Measurements from ENCODE around the gene TM4SF5. TPM values are rescaled to one million over a fixed set of nuclear protein-coding genes. Genes with fewer than 3 reads are reported as not detected.

TM4SF5 gene
- total RNA-seq, 2 donors from 2014 or later: 1.8 to 2.0 TPM

- 75 to 81% methylated on average over 13 of the region's 13 CpGs for WGBS, 2 donors
Measured at GRCh38 chr17:4810696-4811290, 39.1 kb downstream of the TM4SF5 start.

DNA sequence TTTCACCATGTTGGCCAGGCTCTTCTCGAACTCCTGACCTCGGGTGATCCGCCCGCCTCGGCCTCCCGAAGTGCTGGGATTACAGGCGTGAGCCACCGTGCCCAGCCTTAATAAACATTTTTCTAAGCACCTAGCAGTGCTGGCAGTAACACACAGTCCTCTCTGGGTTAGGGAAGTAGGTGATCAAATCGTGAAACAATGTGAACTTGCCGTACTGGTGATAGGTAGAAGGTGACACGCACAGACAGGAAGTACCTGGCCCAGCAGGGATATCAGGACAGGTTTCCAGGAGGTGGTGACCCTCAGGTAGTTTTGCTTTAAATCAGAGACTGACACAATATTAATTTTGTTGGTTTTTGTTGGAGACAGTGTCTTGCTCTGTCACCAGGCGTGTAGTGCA lies 39.8 kb downstream of the TM4SF5 start:
- WGBS, 2 donors: 94 to 95% methylated on average over 12 of the region's 12 CpGs
- intact Hi-C loops (cut with DNase I): no loop called here
- Histone ChIP-seq H3K27me3 (no peaks in the 10 kb centered on the region), H3K4me3 (no peak overlapping the region), H3K4me1 (peaks cover 15% of the 10 kb centered on the region), H3K27ac (no peak overlapping the region), H3K9me3 (no peaks in the 10 kb centered on the region), H3K36me3 (replicated peaks in 1 of 2; ENCODE audit: insufficient read depth in 1 of 2, low read depth in 2 of 2) (peaks cover 0 to 2% of the 10 kb centered on the region in 2 donors)
- no peak for DNase-seq
- no peak for TF ChIP-seq POLR2A (IDR thresholded peaks at IDR 0.05)
- no peak for TF ChIP-seq CTCF (IDR thresholded peaks at IDR 0.05)
- no peak for ATAC-seq

More at GRCh38 chr17:4810696-4811290, 39.1 kb downstream of the TM4SF5 start:
- ATAC-seq: no peak
- intact Hi-C loops (cut with DNase I): no loop called here
- H3K4me1 ChIP-seq: peaks cover 20% of the 10 kb centered on the region
- no peak for DNase-seq
- no peak overlapping the region for H3K27ac ChIP-seq
- peaks cover 0 to 2% of the 10 kb centered on the region in 2 donors for H3K36me3 ChIP-seq (replicated peaks in 1 of 2; ENCODE audit: insufficient read depth in 1 of 2, low read depth in 2 of 2)
- no peaks in the 10 kb centered on the region for H3K9me3 ChIP-seq
- no peaks in the 10 kb centered on the region for H3K27me3 ChIP-seq
- no peak overlapping the region for H3K4me3 ChIP-seq
- TF ChIP-seq POLR2A (IDR thresholded peaks at IDR 0.05): no peak
- TF ChIP-seq CTCF (IDR thresholded peaks at IDR 0.05): no peak

DNA sequence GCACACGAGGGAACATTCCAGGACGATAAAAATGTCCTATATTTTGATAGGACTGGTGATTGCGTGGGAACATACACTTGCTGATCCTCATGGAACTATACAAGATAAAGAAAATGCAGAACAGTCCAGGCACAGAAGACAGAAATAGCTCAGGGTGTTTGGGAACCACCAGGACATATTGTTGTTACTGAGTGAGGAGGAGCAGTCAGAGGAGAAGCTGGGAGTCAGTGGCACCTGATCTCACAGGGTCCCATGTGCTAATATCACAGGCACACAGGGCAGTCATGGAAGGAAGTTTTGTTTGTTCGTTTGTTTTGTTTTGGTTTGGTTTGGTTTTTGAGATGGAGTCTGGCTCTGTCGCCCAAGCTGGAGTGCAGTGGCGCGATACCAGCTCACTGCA lies 41.0 kb downstream of the TM4SF5 start:
- ATAC-seq (no peak), DNase-seq (no peak)
- H3K4me1 ChIP-seq: peaks cover 11% of the 10 kb centered on the region
- intact Hi-C loops (cut with DNase I): no loop called here
- no peaks in the 10 kb centered on the region for H3K9me3 ChIP-seq
- WGBS, 2 donors: 74 to 76% methylated on average over 7 of the region's 7 CpGs
- no peak for TF ChIP-seq CTCF (IDR thresholded peaks at IDR 0.05)
- TF ChIP-seq POLR2A (IDR thresholded peaks at IDR 0.05): no peak
- peaks cover 0 to 4% of the 10 kb centered on the region in 2 donors for H3K36me3 ChIP-seq (replicated peaks in 1 of 2; ENCODE audit: insufficient read depth in 1 of 2, low read depth in 2 of 2)
- H3K4me3 ChIP-seq: no peak overlapping the region
- no peaks in the 10 kb centered on the region for H3K27me3 ChIP-seq
- H3K27ac ChIP-seq: no peak overlapping the region

DNA sequence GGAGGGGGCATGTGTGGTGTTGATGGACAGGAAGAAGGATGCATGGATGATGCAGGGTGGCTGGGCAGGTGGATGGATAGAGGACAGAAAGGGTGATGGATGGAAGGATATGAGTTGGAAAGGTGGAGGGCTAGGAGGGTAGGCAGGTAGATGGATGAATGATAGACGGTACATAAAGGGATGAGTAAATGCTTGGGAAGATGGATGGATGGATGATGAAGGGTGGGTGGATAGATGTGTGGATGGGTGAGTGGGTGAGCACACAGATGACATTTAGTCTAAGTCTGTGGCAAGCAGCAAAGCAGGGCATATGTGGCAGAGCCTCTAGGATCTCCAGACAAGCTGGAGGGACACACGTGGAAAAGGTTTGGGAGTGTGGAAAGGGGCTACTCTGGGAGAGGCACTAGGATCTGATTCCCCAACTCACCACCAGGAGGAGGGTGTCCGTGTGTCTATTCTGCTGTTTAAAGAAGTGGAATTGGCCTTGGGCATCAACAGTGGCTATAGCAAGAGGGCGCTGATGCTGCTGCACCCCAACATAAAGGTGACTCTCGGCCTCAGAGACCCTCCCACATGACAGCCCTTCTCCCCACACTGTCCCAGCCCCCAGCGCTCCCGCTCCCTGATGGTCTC lies 43.5 kb downstream of the TM4SF5 start:
- intact Hi-C loops (cut with DNase I): no loop called here
- H3K4me3 ChIP-seq: no peak overlapping the region
- 87 to 89% methylated on average over 7 of the region's 7 CpGs for WGBS, 2 donors
- H3K27me3 ChIP-seq: no peaks in the 10 kb centered on the region
- H3K27ac ChIP-seq: no peak overlapping the region
- H3K9me3 ChIP-seq: no peaks in the 10 kb centered on the region
- peaks cover 0 to 4% of the 10 kb centered on the region in 2 donors for H3K36me3 ChIP-seq (replicated peaks in 1 of 2; ENCODE audit: insufficient read depth in 1 of 2, low read depth in 2 of 2)
- TF ChIP-seq CTCF (IDR thresholded peaks at IDR 0.05): no peak
- no peak for TF ChIP-seq POLR2A (IDR thresholded peaks at IDR 0.05)
- ATAC-seq (no peak), DNase-seq (no peak)
- H3K4me1 ChIP-seq: no peaks in the 10 kb centered on the region

- no peak overlapping the region for H3K27ac ChIP-seq
- H3K9me3 ChIP-seq: no peaks in the 10 kb centered on the region
- no peaks in the 10 kb centered on the region for H3K27me3 ChIP-seq
- intact Hi-C loops (cut with DNase I): no loop called here
- H3K36me3 ChIP-seq (replicated peaks in 1 of 2; ENCODE audit: insufficient read depth in 1 of 2, low read depth in 2 of 2): peaks cover 0 to 2% of the 10 kb centered on the region in 2 donors
- no peak for ATAC-seq
- no peaks in the 10 kb centered on the region for H3K4me1 ChIP-seq
- WGBS, 2 donors: 84 to 89% methylated on average over 12 to 13 of the region's 13 CpGs
- no peak for DNase-seq
- no peak for TF ChIP-seq CTCF (IDR thresholded peaks at IDR 0.05)
- no peak for TF ChIP-seq POLR2A (IDR thresholded peaks at IDR 0.05)
- H3K4me3 ChIP-seq: no peak overlapping the region
Measured at GRCh38 chr17:4816826-4817225, 45.1 kb downstream of the TM4SF5 start.
